Panc1 (cell line): ENCODE measurements around the gene ZSCAN5C. TPM values are rescaled to one million over a fixed set of nuclear protein-coding genes. Genes with fewer than 3 reads are reported as not detected.

Source experiments
- ATAC-seq: fragments of 200-7000 bp; cut with Tn5 transposase; 2 replicates; pipeline ENCODE4 v1.9.1; 2020; ENCODE audit warnings: mild to moderate bottlenecking, moderate library complexity
- BruUV-seq: library from RNA; stranded (reverse); fragments of 400-500 nt; replicated peaks from 2 replicates; lab custom pipeline; 2021; lab: Mats Ljungman, UMichigan
- CTCF ChIA-PET: fragments of 300-600 bp; sonication (Branson Sonifier 250); formaldehyde crosslinking; loops from one replicate; lab custom pipeline; 2022; ENCODE audit warnings: antibody characterized with exemption; lab: Charles Lee
- POLR2A ChIA-PET: fragments of 300-600 bp; sonication (Branson Sonifier 250); formaldehyde crosslinking; loops from one replicate; lab custom pipeline; 2022; ENCODE audit warnings: antibody characterized with exemption; lab: Charles Lee
- DNase-seq: peaks from one replicate; pipeline ENCODE4 v3.0.0-alpha.2; 2010; ENCODE audit warnings: low read depth, low spot score
- H3K27ac ChIP-seq: 2 replicates; pipeline ENCODE4 v1.5.1; 2011; ENCODE audit warnings: mild to moderate bottlenecking, low read length, inconsistent platforms
- H3K27me3 ChIP-seq: fragments of 200-500 bp; sonication (Bioruptor generic); 2 replicates; pipeline ENCODE4 v1.6.0; 2014; ENCODE audit warnings: low read length, inconsistent platforms; ENCODE audit not compliant: control insufficient read depth, insufficient read depth
- H3K36me3 ChIP-seq: fragments of 200-500 bp; sonication (Bioruptor generic); 2 replicates; pipeline ENCODE4 v1.5.1; 2014; ENCODE audit warnings: inconsistent platforms, mild to moderate bottlenecking, low read length, moderate library complexity; ENCODE audit not compliant: control insufficient read depth, insufficient read depth
- H3K4me1 ChIP-seq: 2 replicates; pipeline ENCODE4 v1.5.1; 2011; ENCODE audit warnings: inconsistent platforms, mild to moderate bottlenecking, low read length, moderate library complexity; ENCODE audit not compliant: control insufficient read depth, insufficient read depth
- H3K4me3 ChIP-seq, 2 experiments: 2 replicates each; pipeline ENCODE4 v1.5.1; 2011 to 2012; ENCODE audit warnings: low read depth in 2 of 2, low read length in 2 of 2, mild to moderate bottlenecking in 2 of 2, inconsistent platforms in 1 of 2, moderate library complexity in 1 of 2
- H3K9me3 ChIP-seq: fragments of 200-500 bp; sonication (Bioruptor generic); 2 replicates; pipeline ENCODE4 v1.5.1; 2014; ENCODE audit warnings: low read depth, mild to moderate bottlenecking, inconsistent platforms, low read length, moderate library complexity; ENCODE audit not compliant: control insufficient read depth, insufficient read depth
- CTCF ChIP-seq: fragments of 450-650 bp; IDR thresholded peaks from 2 replicates; pipeline ENCODE4 v1.5.1; 2017; ENCODE audit warnings: mild to moderate bottlenecking
- POLR2AphosphoS5 ChIP-seq: IDR thresholded peaks from 2 replicates; pipeline ENCODE4 v1.6.1; 2012; ENCODE audit warnings: mild to moderate bottlenecking, low read depth, low read length, moderate library complexity
- REST ChIP-seq, 2 experiments: IDR thresholded peaks; 2 replicates each; pipeline ENCODE4 v1.6.1; 2011 to 2012; ENCODE audit warnings: low read depth in 2 of 2, control low read depth in 1 of 2, low read length in 1 of 2, mild to moderate bottlenecking in 1 of 2, moderate library complexity in 1 of 2; ENCODE audit not compliant: insufficient read depth in 1 of 2
- SIN3A ChIP-seq: IDR thresholded peaks from 2 replicates; pipeline ENCODE4 v1.6.1; 2012; ENCODE audit warnings: low read depth, mild to moderate bottlenecking, low read length, moderate library complexity, borderline replicate concordance; ENCODE audit not compliant: insufficient read depth
- TCF7L2 ChIP-seq: IDR thresholded peaks from 2 replicates; pipeline ENCODE4 v1.6.1; 2011; ENCODE audit warnings: mild to moderate bottlenecking, low read depth, low read length, inconsistent platforms
- in situ Hi-C: cut with HindIII; loops from 2 replicates; pipeline ENCODE4 v1.10.0; 2016; ENCODE audit warnings: low sequenced_read_pairs, low pct_unique_long_range_greater_than_20kb
- intact Hi-C: fragments of 100-400 bp; cut with micrococcal nuclease; formaldehyde crosslinking; loops from one replicate; pipeline ENCODE4 v1.10.0; 2022; ENCODE audit not compliant: unreplicated experiment
- total RNA-seq: library from RNA; stranded (reverse); gene quantifications from one replicate; pipeline ENCODE4 v1.2.1, GENCODE V29; 2021; ENCODE audit not compliant: unreplicated experiment

Gene ZSCAN5C
- total RNA-seq, 1 experiment from 2014 or later, result not detected

- Histone ChIP-seq H3K27me3 (no peaks in the 10 kb centered on the region), H3K4me1 (no peaks in the 10 kb centered on the region), H3K4me3 (no peak overlapping the region), H3K9me3 (no peaks in the 10 kb centered on the region), H3K36me3 (no peaks in the 10 kb centered on the region), H3K27ac (no peak overlapping the region)
- BruUV-seq, result no TSS peak
- ATAC-seq (no peak), DNase-seq (no peak)
- CTCF ChIA-PET, result no interaction called here
- TF ChIP-seq TCF7L2 (no peak), CTCF (peak; percentile 10; the same call in 1 of the 2 replicates)
- intact Hi-C loops (no loop called here), in situ Hi-C loops (no loop called here)
- POLR2A ChIA-PET, result no interaction called here
Observed at GRCh38 chr19:56222901-56223300, 20.8 kb downstream of the ZSCAN5C start.

GRCh38 chr19:56223481-56223880 lies 21.4 kb downstream of the ZSCAN5C start:
- intact Hi-C loops (no loop called here), in situ Hi-C loops (no loop called here)
- TF ChIP-seq CTCF (no peak), REST (IDR thresholded peaks at IDR 0.05; ENCODE audit: insufficient read depth in 1 of 2, low read depth in 2 of 2, low read length in 1 of 2) (no peak), SIN3A (no peak), POLR2AphosphoS5 (no peak), TCF7L2 (no peak)
- ChIA-PET POLR2A (no interaction called here), CTCF (no interaction called here)
- no peaks in the 10 kb centered on the region for H3K36me3 ChIP-seq
- H3K9me3 ChIP-seq, result no peaks in the 10 kb centered on the region
- H3K27ac ChIP-seq, result no peak overlapping the region
- no peak overlapping the region for H3K4me3 ChIP-seq
- H3K4me1 ChIP-seq, result no peaks in the 10 kb centered on the region
- ATAC-seq, result no peak
- H3K27me3 ChIP-seq, result no peaks in the 10 kb centered on the region
- no peak for DNase-seq
- no TSS peak for BruUV-seq
